Colonic mucosa (tissue), 2 donors: ENCODE results near the gene SIX3. TPM values are rescaled to one million over a fixed set of nuclear protein-coding genes. Genes with fewer than 3 reads are reported as not detected.

Experiments used
- total RNA-seq, 2 donors: library from RNA; stranded (reverse); fragmentation: NEBNext Ultra II Directional in 1 of 2; extraction: Animal tissue kit (Norgen Biotek cat#: 25700) in 1 of 2; gene quantifications; one replicate each; pipeline ENCODE4 v1.2.1, GENCODE V29; 2021
- donor health status: DM: no; HTN: no; CAD: no.
- donor health status: DM: no; HTN: no; CAD: no.

Gene SIX3
- total RNA-seq, 2 donors from 2014 or later = not detected

Other genes with a start within 250 kb of the SIX3 start
- under 1 TPM in 1 of 2 donors, not detected in 1; 0.10 TPM for gene SIX2, start 67.8 kb downstream of the SIX3 start, total RNA-seq